GM12878 (cell line): Measurements from ENCODE around the gene FAT1. TPM values are rescaled to one million over a fixed set of nuclear protein-coding genes. Genes with fewer than 3 reads are reported as not detected.

Experiments used
- ATAC-seq: fragments of 200-7000 bp; cut with Tn5 transposase; 3 replicates; pipeline ENCODE4 v1.9.1; 2020; ENCODE audit warnings: mild to moderate bottlenecking, moderate library complexity
- BruUV-seq: library from RNA; stranded (reverse); fragments of 400-500 nt; replicated peaks from 2 replicates; lab custom pipeline; 2021; lab: Mats Ljungman, UMichigan
- CTCF ChIA-PET: fragments of 300-600 bp; sonication (Branson Sonifier 250); formaldehyde crosslinking; extraction: SDS; loops from one replicate; lab custom pipeline; 2021; ENCODE audit warnings: inconsistent platforms; lab: Yijun Ruan, JAX
- POLR2A ChIA-PET: fragments of 350-600 bp; formaldehyde crosslinking; extraction: SDS; loops from one replicate; lab custom pipeline; 2021; ENCODE audit warnings: inconsistent platforms; lab: Charles Lee
- RAD21 ChIA-PET: fragments of 300-600 bp; sonication (Branson Sonifier 250); formaldehyde crosslinking; loops from one replicate; lab custom pipeline; 2023; ENCODE audit warnings: antibody characterized with exemption; ENCODE audit not compliant: unreplicated experiment; lab: Charles Lee
- SMC1A ChIA-PET: fragments of 300-600 bp; sonication (Branson Sonifier 250); formaldehyde crosslinking; loops from one replicate; lab custom pipeline; 2023; ENCODE audit not compliant: unreplicated experiment, uncharacterized antibody; lab: Charles Lee
- DNase-seq: peaks from one replicate; pipeline ENCODE4 v3.0.0-alpha.2; 2011; ENCODE audit warnings: low read depth, low spot score
- FAIRE-seq: peaks from 3 replicates; lab custom pipeline; 2011; peaks lifted over from hg19 to GRCh38; lab: Jason Lieb, UNC
- H2AFZ ChIP-seq: 2 replicates; pipeline ENCODE4 v1.6.0; 2011; ENCODE audit warnings: low read depth, low read length, control low read depth; ENCODE audit not compliant: control insufficient read depth
- H3K27ac ChIP-seq: 2 replicates; pipeline ENCODE4 v1.5.1; 2011; ENCODE audit warnings: control low read depth; ENCODE audit not compliant: control insufficient read depth, insufficient read depth
- H3K27me3 ChIP-seq, 2 experiments: replicated peaks in 1 of 2; 2 replicates each; pipeline versions ENCODE4 v1.6.0 to v1.6.1; 2011; ENCODE audit warnings: low read length in 1 of 2; ENCODE audit not compliant: control insufficient read depth in 2 of 2, insufficient read depth in 2 of 2
- H3K36me3 ChIP-seq, 2 experiments: 2 replicates each; pipeline ENCODE4 v1.5.1; 2011; ENCODE audit warnings: low read length in 1 of 2; ENCODE audit not compliant: control insufficient read depth in 2 of 2, insufficient read depth in 2 of 2
- H3K4me1 ChIP-seq: 2 replicates; pipeline ENCODE4 v1.6.1; 2011; ENCODE audit warnings: mild to moderate bottlenecking, low read length, moderate library complexity, mixed read lengths; ENCODE audit not compliant: control insufficient read depth, insufficient read depth
- H3K4me2 ChIP-seq: 2 replicates; pipeline ENCODE4 v1.6.0; 2011; ENCODE audit warnings: control low read depth; ENCODE audit not compliant: control insufficient read depth, insufficient read depth
- H3K4me3 ChIP-seq: fragments of 200-600 bp; sonication (generic); 2 replicates; pipeline ENCODE4 v1.5.1; 2016
- H3K79me2 ChIP-seq: 2 replicates; pipeline ENCODE4 v1.6.0; 2011; ENCODE audit warnings: low read length; ENCODE audit not compliant: control insufficient read depth, insufficient read depth
- H3K9ac ChIP-seq: 2 replicates; pipeline ENCODE4 v1.8.0; 2011; ENCODE audit warnings: low read length, control low read depth, mixed read lengths; ENCODE audit not compliant: control insufficient read depth, insufficient read depth
- H3K9me3 ChIP-seq: replicated peaks from 3 replicates; pipeline ENCODE4 v1.5.1; 2011; ENCODE audit warnings: mild to moderate bottlenecking, low read length; ENCODE audit not compliant: control insufficient read depth, insufficient read depth
- H4K20me1 ChIP-seq: 2 replicates; pipeline ENCODE4 v1.6.0; 2011; ENCODE audit not compliant: control insufficient read depth, insufficient read depth
- RAD51 ChIP-seq: fragments of 450-650 bp; IDR thresholded peaks from 2 replicates; pipeline ENCODE4 v1.6.1; 2016; ENCODE audit warnings: moderate library complexity, mild to moderate bottlenecking, inconsistent platforms
- WGBS: methylation state at CpG from one replicate; pipeline ENCODE4 v1.1.6; 2016; ENCODE audit warnings: low lambda C conversion rate; ENCODE audit not compliant: insufficient replicate concordance, insufficient coverage; ENCODE audit errors: missing lambda C conversion rate; 5-methylcytosine and 5-hydroxymethylcytosine counted together
- in situ Hi-C: fragments of 300-500 bp; cut with MboI; formaldehyde crosslinking; loops from 9 replicates; pipeline ENCODE4 v1.14.3; 2018; ENCODE audit warnings: mixed read lengths
- intact Hi-C: fragments of 100-400 bp; cut with micrococcal nuclease; formaldehyde crosslinking; loops from one replicate; pipeline ENCODE4 v1.14.2; 2022; ENCODE audit not compliant: unreplicated experiment
- polyA plus RNA-seq, 11 experiments: library from polyadenylated mRNA; depleted of rRNA in 4 of 11; unstranded in 6 of 11; stranded (reverse) in 5 of 11; fragments of >200 nt; fragmentation: Nextera tagmentation in 4 of 11; fragmentation: Illumina TruSeq in 1 of 11; extraction: Ambion mirVana in 4 of 11; extraction: Trizol in 1 of 11; gene quantifications; 1 replicate in 1 of 11; 2 replicates in 10 of 11; pipeline versions ENCODE4 v1.2.1 to v1.2.3, GENCODE V29; 2011 to 2016; ENCODE audit warnings: inconsistent platforms in 2 of 11, missing spikeins in 2 of 11, low read depth in 1 of 11
- total RNA-seq, 4 experiments: library from RNA; depleted of rRNA in 3 of 4; stranded (reverse); fragments of >200 nt in 3 of 4; fragmentation: Illumina TruSeq in 1 of 4; extraction: Trizol in 1 of 4; gene quantifications; 2 replicates each; pipeline versions ENCODE4 v1.2.1 to v1.2.3, GENCODE V29; 2013 to 2021
- TF ChIP-seq, protein P1 (sequence below): IDR thresholded peaks from 2 replicates; pipeline ENCODE4 v1.6.1; 2011; ENCODE audit warnings: borderline replicate concordance, low read depth, mild to moderate bottlenecking, moderate library complexity, mixed read lengths, low read length; ENCODE audit not compliant: insufficient read depth; ENCODE audit errors: extremely low read length
- TF ChIP-seq, protein P2 (sequence below): IDR thresholded peaks from 2 replicates; pipeline ENCODE4 v1.6.1; 2011; ENCODE audit warnings: low read depth, mild to moderate bottlenecking, low read length, moderate library complexity, borderline replicate concordance; ENCODE audit errors: extremely low read depth
- TF ChIP-seq, protein P3 (sequence below): fragments of 450-650 bp; IDR thresholded peaks from 2 replicates; pipeline ENCODE4 v1.6.1; 2016; ENCODE audit warnings: mild to moderate bottlenecking, moderate library complexity, borderline replicate concordance

The FAT1 gene
- total and polyA plus RNA-seq, 10 of the 15 experiments (the other 5 are each of a cell fraction or from before 2014, with no cell fraction given) = 0.04 to 11.8 (median 0.11) TPM; not detected in 1

DNA sequence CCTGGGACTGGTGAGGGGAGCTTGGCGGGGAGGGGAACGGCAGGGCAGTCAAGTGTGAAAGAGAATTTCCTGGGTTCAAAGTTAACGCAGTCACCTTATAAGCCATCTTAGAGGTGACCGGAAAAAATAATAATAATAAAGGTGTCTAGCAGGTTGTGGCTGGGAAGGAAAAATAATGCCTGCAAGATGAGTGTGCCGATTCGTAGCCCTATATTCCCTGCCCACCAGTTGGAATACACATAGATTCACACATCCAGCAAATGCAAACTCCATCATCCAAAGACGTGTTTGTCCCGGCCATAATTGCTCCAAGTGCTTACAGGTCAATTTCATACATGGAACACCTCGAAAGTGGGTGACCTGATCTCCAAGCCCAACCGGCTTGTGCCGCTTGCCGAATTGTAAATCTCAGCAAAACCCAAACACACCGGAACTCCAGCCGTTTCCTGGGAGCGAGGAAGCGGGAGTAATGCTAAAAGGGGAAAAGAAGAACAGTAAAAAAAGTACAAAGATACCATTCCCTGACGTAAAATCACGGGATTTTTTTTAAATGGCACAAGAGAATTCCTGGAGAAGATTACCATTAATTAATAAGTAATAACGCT is 1.3 kb upstream of the FAT1 start:
- TF ChIP-seq, protein P1, sequence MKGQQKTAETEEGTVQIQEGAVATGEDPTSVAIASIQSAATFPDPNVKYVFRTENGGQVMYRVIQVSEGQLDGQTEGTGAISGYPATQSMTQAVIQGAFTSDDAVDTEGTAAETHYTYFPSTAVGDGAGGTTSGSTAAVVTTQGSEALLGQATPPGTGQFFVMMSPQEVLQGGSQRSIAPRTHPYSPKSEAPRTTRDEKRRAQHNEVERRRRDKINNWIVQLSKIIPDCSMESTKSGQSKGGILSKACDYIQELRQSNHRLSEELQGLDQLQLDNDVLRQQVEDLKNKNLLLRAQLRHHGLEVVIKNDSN = no peak
- no peak for TF ChIP-seq RAD51
- Histone ChIP-seq H3K4me3 (no peak overlapping the region), H4K20me1 (no peaks in the 10 kb centered on the region), H3K27ac (no peak overlapping the region), H3K4me2 (no peak overlapping the region), H3K4me1 (no peaks in the 10 kb centered on the region), H3K9me3 (no peaks in the 10 kb centered on the region; the same call in 1 of the 3 replicates), H2AFZ (no peak overlapping the region), H3K36me3 (no peaks in the 10 kb centered on the region), H3K79me2 (no peaks in the 10 kb centered on the region), H3K9ac (no peak overlapping the region), H3K27me3 (no peaks in the 10 kb centered on the region)
- FAIRE-seq (no peak), ATAC-seq (no peak), DNase-seq (no peak)
- ChIA-PET RAD21 (no interaction called here), POLR2A (no interaction called here), CTCF (no interaction called here), SMC1A (no interaction called here)
- intact Hi-C loops (no loop called here), in situ Hi-C loops (no loop called here)
- no TSS peak for BruUV-seq
- 23% methylated on average over 19 of the region's 19 CpGs for WGBS

DNA sequence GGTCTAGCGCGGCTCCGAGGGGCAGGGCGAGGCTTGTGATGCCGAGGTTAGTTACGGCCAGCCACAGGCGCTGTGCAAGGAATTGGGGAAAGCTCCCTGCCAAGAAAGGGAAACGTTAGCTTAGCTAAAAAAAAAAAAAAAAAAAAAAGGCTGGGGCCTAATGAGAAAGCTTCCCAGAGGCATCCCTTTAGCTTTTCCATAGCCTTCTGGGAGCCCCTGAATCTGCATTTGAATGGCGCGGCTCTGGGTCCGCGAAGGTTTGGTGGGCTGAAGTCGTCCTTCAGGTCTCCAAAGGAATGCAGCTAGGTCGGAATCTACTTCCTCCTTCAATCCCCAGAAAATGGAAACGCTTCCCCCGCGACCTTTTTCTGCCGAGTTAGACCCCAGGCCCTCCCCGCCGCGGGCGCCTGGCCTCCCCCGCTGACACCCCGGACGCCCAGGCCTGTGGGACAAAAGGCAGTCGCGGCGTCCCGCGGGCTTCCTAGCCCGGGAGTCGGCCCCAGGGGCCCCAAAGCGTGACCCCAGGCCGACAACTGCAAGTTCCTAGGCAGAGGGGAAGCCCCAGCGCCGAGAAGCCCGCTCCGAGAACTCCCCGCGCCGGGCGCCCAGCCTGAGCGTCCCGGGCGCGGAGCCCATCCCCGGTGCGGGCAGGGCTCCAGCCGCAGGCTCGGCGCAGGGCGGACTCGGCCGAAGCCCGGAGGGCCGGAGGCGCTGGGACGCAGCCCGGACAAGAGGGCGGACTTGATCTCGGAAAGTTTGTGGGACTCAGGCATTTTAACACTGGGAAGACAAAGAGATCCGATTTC is 605 bp upstream of the FAT1 start:
- no peaks in the 10 kb centered on the region for H3K36me3 ChIP-seq
- ChIA-PET POLR2A (no interaction called here), CTCF (no interaction called here), SMC1A (no interaction called here), RAD21 (no interaction called here)
- no peaks in the 10 kb centered on the region for H3K27me3 ChIP-seq
- H3K9ac ChIP-seq = no peak overlapping the region
- no peaks in the 10 kb centered on the region for H3K79me2 ChIP-seq
- in situ Hi-C loops (no loop called here), intact Hi-C loops (no loop called here)
- BruUV-seq = no TSS peak
- no peaks in the 10 kb centered on the region; the same call in 1 of the 3 replicates for H3K9me3 ChIP-seq
- 55% methylated on average over 49 of the region's 62 CpGs for WGBS
- DNase-seq (no peak), FAIRE-seq (no peak), ATAC-seq (no peak)
- no peak overlapping the region for H3K4me2 ChIP-seq
- H3K4me3 ChIP-seq = no peak overlapping the region
- H3K4me1 ChIP-seq = no peaks in the 10 kb centered on the region
- H2AFZ ChIP-seq = no peak overlapping the region
- H4K20me1 ChIP-seq = no peaks in the 10 kb centered on the region
- no peak overlapping the region for H3K27ac ChIP-seq
- TF ChIP-seq, protein P2, sequence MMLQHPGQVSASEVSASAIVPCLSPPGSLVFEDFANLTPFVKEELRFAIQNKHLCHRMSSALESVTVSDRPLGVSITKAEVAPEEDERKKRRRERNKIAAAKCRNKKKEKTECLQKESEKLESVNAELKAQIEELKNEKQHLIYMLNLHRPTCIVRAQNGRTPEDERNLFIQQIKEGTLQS = no peak
- TF ChIP-seq, protein P3, sequence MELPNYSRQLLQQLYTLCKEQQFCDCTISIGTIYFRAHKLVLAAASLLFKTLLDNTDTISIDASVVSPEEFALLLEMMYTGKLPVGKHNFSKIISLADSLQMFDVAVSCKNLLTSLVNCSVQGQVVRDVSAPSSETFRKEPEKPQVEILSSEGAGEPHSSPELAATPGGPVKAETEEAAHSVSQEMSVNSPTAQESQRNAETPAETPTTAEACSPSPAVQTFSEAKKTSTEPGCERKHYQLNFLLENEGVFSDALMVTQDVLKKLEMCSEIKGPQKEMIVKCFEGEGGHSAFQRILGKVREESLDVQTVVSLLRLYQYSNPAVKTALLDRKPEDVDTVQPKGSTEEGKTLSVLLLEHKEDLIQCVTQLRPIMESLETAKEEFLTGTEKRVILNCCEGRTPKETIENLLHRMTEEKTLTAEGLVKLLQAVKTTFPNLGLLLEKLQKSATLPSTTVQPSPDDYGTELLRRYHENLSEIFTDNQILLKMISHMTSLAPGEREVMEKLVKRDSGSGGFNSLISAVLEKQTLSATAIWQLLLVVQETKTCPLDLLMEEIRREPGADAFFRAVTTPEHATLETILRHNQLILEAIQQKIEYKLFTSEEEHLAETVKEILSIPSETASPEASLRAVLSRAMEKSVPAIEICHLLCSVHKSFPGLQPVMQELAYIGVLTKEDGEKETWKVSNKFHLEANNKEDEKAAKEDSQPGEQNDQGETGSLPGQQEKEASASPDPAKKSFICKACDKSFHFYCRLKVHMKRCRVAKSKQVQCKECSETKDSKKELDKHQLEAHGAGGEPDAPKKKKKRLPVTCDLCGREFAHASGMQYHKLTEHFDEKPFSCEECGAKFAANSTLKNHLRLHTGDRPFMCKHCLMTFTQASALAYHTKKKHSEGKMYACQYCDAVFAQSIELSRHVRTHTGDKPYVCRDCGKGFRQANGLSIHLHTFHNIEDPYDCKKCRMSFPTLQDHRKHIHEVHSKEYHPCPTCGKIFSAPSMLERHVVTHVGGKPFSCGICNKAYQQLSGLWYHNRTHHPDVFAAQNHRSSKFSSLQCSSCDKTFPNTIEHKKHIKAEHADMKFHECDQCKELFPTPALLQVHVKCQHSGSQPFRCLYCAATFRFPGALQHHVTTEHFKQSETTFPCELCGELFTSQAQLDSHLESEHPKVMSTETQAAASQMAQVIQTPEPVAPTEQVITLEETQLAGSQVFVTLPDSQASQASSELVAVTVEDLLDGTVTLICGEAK = no peak
